CD14-positive monocyte (primary cell): ENCODE data around the gene CANT1. TPM values are rescaled to one million over a fixed set of nuclear protein-coding genes. Genes with fewer than 3 reads are reported as not detected.

Source experiments
- DNase-seq, 3 donors: peaks; one replicate each; pipeline ENCODE4 v3.0.0-alpha.2; 2011 to 2022
- H2AFZ ChIP-seq: 2 replicates; pipeline ENCODE4 v1.6.0; 2012; ENCODE audit warnings: mild to moderate bottlenecking, low read depth, low read length, inconsistent platforms; ENCODE audit not compliant: insufficient read depth, poor library complexity, severe bottlenecking
- H3K27ac ChIP-seq, 2 donors: 1 replicate in 1 of 2; 2 replicates in 1 of 2; pipeline ENCODE4 v1.5.1; 2012 to 2013; ENCODE audit warnings: low read length in 2 of 2, control low read depth in 1 of 2, inconsistent platforms in 1 of 2, low read depth in 1 of 2, mild to moderate bottlenecking in 1 of 2
- H3K27me3 ChIP-seq, 2 donors: one replicate each; pipeline versions ENCODE4 v1.6.0 to v1.6.1; 2011 to 2013; ENCODE audit warnings: low read length in 2 of 2; ENCODE audit not compliant: control insufficient read depth in 2 of 2, insufficient read depth in 2 of 2
- H3K36me3 ChIP-seq, 2 donors: replicated peaks in 1 of 2; 1 replicate in 1 of 2; 2 replicates in 1 of 2; pipeline versions ENCODE4 v1.5.1 to v1.6.1; 2012 to 2013; ENCODE audit warnings: low read length in 2 of 2, control low read depth in 1 of 2, inconsistent platforms in 1 of 2, mild to moderate bottlenecking in 1 of 2; ENCODE audit not compliant: insufficient read depth in 2 of 2, control insufficient read depth in 1 of 2
- H3K4me1 ChIP-seq, 2 donors: 1 replicate in 1 of 2; 2 replicates in 1 of 2; pipeline versions ENCODE4 v1.5.1 to v1.6.1; 2012 to 2013; ENCODE audit warnings: low read length in 2 of 2, control low read depth in 1 of 2, inconsistent platforms in 1 of 2, mild to moderate bottlenecking in 1 of 2, moderate library complexity in 1 of 2; ENCODE audit not compliant: insufficient read depth in 2 of 2, control insufficient read depth in 1 of 2
- H3K4me2 ChIP-seq: replicated peaks from 2 replicates; pipeline ENCODE3; 2012; ENCODE audit warnings: low read length, moderate library complexity, mild to moderate bottlenecking; ENCODE audit not compliant: poor library complexity, severe bottlenecking; ENCODE audit errors: extremely low read depth
- H3K4me3 ChIP-seq, 3 experiments: fragments of 200-600 bp in 1 of 3; sonication (generic) in 1 of 3; replicated peaks in 1 of 3; 1 replicate in 2 of 3; 2 replicates in 1 of 3; pipeline ENCODE4 v1.5.1; 2011 to 2013; ENCODE audit warnings: low read length in 3 of 3, mild to moderate bottlenecking in 3 of 3, control low read depth in 2 of 3, low read depth in 2 of 3, inconsistent platforms in 1 of 3, moderate library complexity in 1 of 3
- H3K79me2 ChIP-seq: 2 replicates; pipeline ENCODE4 v1.6.0; 2012; ENCODE audit warnings: mild to moderate bottlenecking, control low read depth, inconsistent platforms, low read length, moderate library complexity; ENCODE audit not compliant: insufficient read depth
- H3K9ac ChIP-seq: 2 replicates; pipeline ENCODE4 v1.6.0; 2017; ENCODE audit warnings: low read length, mild to moderate bottlenecking; ENCODE audit not compliant: insufficient read depth, poor library complexity, severe bottlenecking
- H3K9me3 ChIP-seq, 2 donors: replicated peaks in 1 of 2; 1 replicate in 1 of 2; 2 replicates in 1 of 2; pipeline versions ENCODE4 v1.5.1 to v1.6.1; 2012 to 2013; ENCODE audit warnings: low read length in 2 of 2, control low read depth in 1 of 2; ENCODE audit not compliant: control insufficient read depth in 1 of 2, insufficient read depth in 1 of 2
- H4K20me1 ChIP-seq: 2 replicates; pipeline ENCODE4 v1.6.0; 2012; ENCODE audit warnings: mild to moderate bottlenecking, low read length, control low read depth, moderate library complexity; ENCODE audit not compliant: insufficient read depth
- H3K27ac Mint-ChIP-seq, 7 donors: one replicate each; pipeline ENCODE4 v1.8.0; 2020; ENCODE audit warnings: mild to moderate bottlenecking in 7 of 7, mixed read lengths in 7 of 7, moderate library complexity in 6 of 7, inconsistent platforms in 2 of 7
- H3K27me3 Mint-ChIP-seq, 3 donors: one replicate each; pipeline ENCODE4 v1.8.0; 2021 to 2022; ENCODE audit warnings: low read depth in 3 of 3, mild to moderate bottlenecking in 3 of 3, mixed read lengths in 3 of 3, moderate library complexity in 3 of 3, inconsistent platforms in 1 of 3
- H3K36me3 Mint-ChIP-seq, 2 donors: one replicate each; pipeline ENCODE4 v1.8.0; 2020; ENCODE audit warnings: mixed read lengths in 2 of 2, inconsistent platforms in 1 of 2, mild to moderate bottlenecking in 1 of 2
- H3K4me1 Mint-ChIP-seq: one replicate; pipeline ENCODE4 v1.8.0; 2020; ENCODE audit warnings: mild to moderate bottlenecking, mixed read lengths
- H3K4me3 Mint-ChIP-seq, 2 donors: one replicate each; pipeline ENCODE4 v1.8.0; 2020; ENCODE audit warnings: mild to moderate bottlenecking in 2 of 2, mixed read lengths in 2 of 2, moderate library complexity in 1 of 2
- H3K9me3 Mint-ChIP-seq, 7 donors: one replicate each; pipeline ENCODE4 v1.8.0; 2020 to 2022; ENCODE audit warnings: mixed read lengths in 7 of 7, mild to moderate bottlenecking in 6 of 7, moderate library complexity in 6 of 7, inconsistent platforms in 2 of 7
- CTCF ChIP-seq: fragments of 200-600 bp; IDR thresholded peaks from one replicate; pipeline ENCODE4 v1.8.0; 2022; ENCODE audit warnings: antibody characterized with exemption, mild to moderate bottlenecking
- WGBS: methylation state at CpG from one replicate; pipeline ENCODE4 v1.1.5; 2013; ENCODE audit warnings: missing lambda C conversion rate; ENCODE audit not compliant: insufficient coverage; 5-methylcytosine and 5-hydroxymethylcytosine counted together
- intact Hi-C, 2 donors: fragments of 100-400 bp; cut with micrococcal nuclease; formaldehyde crosslinking; loops; one replicate each; pipeline versions ENCODE4 v1.15.0 to v1.15.1; 2023
- polyA plus RNA-seq, 3 donors: library from polyadenylated mRNA; depleted of rRNA in 1 of 3; unstranded in 2 of 3; stranded (reverse) in 1 of 3; fragments of 300-500 nt in 2 of 3; fragments of >200 nt in 1 of 3; fragmentation: Illumina TruSeq in 2 of 3; gene quantifications; 1 replicate in 2 of 3; 2 replicates in 1 of 3; pipeline ENCODE4 v1.2.3, GENCODE V29; 2012 to 2021

The CANT1 gene
- polyA plus RNA-seq, 3 donors = 10.6 to 16.6 (median 14.3) TPM

- Mint-ChIP-seq H3K4me3 (no peak overlapping the region), H3K27ac (no peak overlapping the region)
- H3K27ac ChIP-seq = no peak overlapping the region
Measured at GRCh38 chr17:79045842-79046196, 36.3 kb upstream of the CANT1 start.

GRCh38 chr17:79045001-79045729 lies 35.6 kb upstream of the CANT1 start:
- Histone ChIP-seq H3K27me3 (peaks cover 0 to 2% of the 10 kb centered on the region in 2 donors), H3K79me2 (no peaks in the 10 kb centered on the region), H3K9ac (no peak overlapping the region), H3K36me3 (no peaks in the 10 kb centered on the region), H3K4me3 (no peak overlapping the region), H3K9me3 (no peaks in the 10 kb centered on the region), H3K4me1 (no peaks in the 10 kb centered on the region), H3K4me2 (no peak overlapping the region), H2AFZ (no peak overlapping the region), H4K20me1 (no peaks in the 10 kb centered on the region), H3K27ac (no peak overlapping the region)
- peak overlapping the region in 1 of 2 donors; percentile 56 for H3K4me3 Mint-ChIP-seq
- DNase-seq = no peak
- no peaks in the 10 kb centered on the region for H3K36me3 Mint-ChIP-seq
- peaks cover 0 to 7% (median 0%) of the 10 kb centered on the region in 7 donors for H3K9me3 Mint-ChIP-seq
- peak overlapping the region in 2 of 7 donors; percentile 19 to 43 for H3K27ac Mint-ChIP-seq
- intact Hi-C loops = loop anchor here in 1 of 2 donors (5.0 kb wide), 2 partner anchors 37 to 347 kb away; no protein-coding TSS in a partner anchor
- no peak for TF ChIP-seq CTCF
- 83% methylated on average over 15 of the region's 15 CpGs for WGBS
- no peaks in the 10 kb centered on the region for H3K4me1 Mint-ChIP-seq
- H3K27me3 Mint-ChIP-seq = peaks cover 6 to 35% (median 23%) of the 10 kb centered on the region in 3 donors

More at GRCh38 chr17:79045842-79046196, 36.3 kb upstream of the CANT1 start:
- 5% methylated on average over 11 of the region's 11 CpGs for WGBS
- no peaks in the 10 kb centered on the region for H3K4me1 Mint-ChIP-seq
- no peaks in the 10 kb centered on the region for H3K4me1 ChIP-seq
- H3K36me3 Mint-ChIP-seq = no peaks in the 10 kb centered on the region
- TF ChIP-seq CTCF = peak; percentile 97
- H3K9ac ChIP-seq = no peak overlapping the region
- peaks cover 0 to 7% (median 0%) of the 10 kb centered on the region in 7 donors for H3K9me3 Mint-ChIP-seq
- intact Hi-C loops = loop anchor here (2.0 to 5.0 kb wide), 4 partner anchors 36 to 347 kb away; no protein-coding TSS in a partner anchor
- no peaks in the 10 kb centered on the region for H3K79me2 ChIP-seq
- H3K27me3 Mint-ChIP-seq = peaks cover 6 to 34% (median 24%) of the 10 kb centered on the region in 3 donors
- H3K4me2 ChIP-seq = no peak overlapping the region
- peaks cover 0 to 2% of the 10 kb centered on the region in 2 donors for H3K27me3 ChIP-seq
- no peaks in the 10 kb centered on the region for H3K9me3 ChIP-seq
- H3K4me3 ChIP-seq = no peak overlapping the region
- DNase-seq = peak; percentile 46 to 67 (median 63)
- no peaks in the 10 kb centered on the region for H3K36me3 ChIP-seq
- H2AFZ ChIP-seq = no peak overlapping the region
- no peaks in the 10 kb centered on the region for H4K20me1 ChIP-seq
